ENCODE measurements around the gene PRICKLE2. TPM values are rescaled to one million over a fixed set of nuclear protein-coding genes. Genes with fewer than 3 reads are reported as not detected.

The PRICKLE2 gene
- total RNA-seq, 1 experiment from 2014 or later, result not detected

DNA sequence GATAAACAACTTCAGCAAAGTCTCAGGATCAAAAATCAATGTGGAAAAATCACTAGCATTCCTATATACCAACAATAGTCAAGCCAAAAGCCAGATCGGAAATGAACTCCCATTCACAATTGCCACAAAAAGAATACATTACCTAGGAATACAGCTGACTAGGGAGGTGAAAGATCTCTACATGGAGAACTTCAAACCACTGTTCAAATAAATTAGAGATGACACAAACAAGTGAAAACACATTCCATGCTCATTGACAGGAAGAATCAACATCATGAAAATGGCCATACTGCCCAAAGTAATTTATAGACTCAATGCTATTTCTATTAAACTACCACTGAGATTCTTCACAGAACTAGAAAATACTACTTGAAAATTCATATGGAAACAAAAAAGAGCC, 107.8 kb downstream of the PRICKLE2 start:
- no TSS peak for BruUV-seq (replicated peaks)
- intact Hi-C loops (cut with micrococcal nuclease; ENCODE audit: unreplicated experiment), result no loop called here
- ChIA-PET POLR2A (ENCODE audit: low non-redundant PET) (no interaction called here), CTCF (no interaction called here)
- Histone ChIP-seq H3K27me3 (replicated peaks; ENCODE audit: insufficient read depth, low read depth, low read length, poor library complexity) (peaks cover 7% of the 10 kb centered on the region), H3K27ac (ENCODE audit: low read depth, low read length, poor library complexity, severe bottlenecking) (no peak overlapping the region), H3K36me3 (ENCODE audit: insufficient read depth, low read length, poor library complexity, severe bottlenecking) (no peaks in the 10 kb centered on the region), H3K9me3 (ENCODE audit: low read depth, low read length, poor library complexity, severe bottlenecking) (no peaks in the 10 kb centered on the region), H3K4me3 (ENCODE audit: low read depth, low read length, poor library complexity, severe bottlenecking) (no peak overlapping the region), H3K4me1 (ENCODE audit: insufficient read depth, low read length, poor library complexity, severe bottlenecking) (no peaks in the 10 kb centered on the region)
- TF ChIP-seq, protein P1, sequence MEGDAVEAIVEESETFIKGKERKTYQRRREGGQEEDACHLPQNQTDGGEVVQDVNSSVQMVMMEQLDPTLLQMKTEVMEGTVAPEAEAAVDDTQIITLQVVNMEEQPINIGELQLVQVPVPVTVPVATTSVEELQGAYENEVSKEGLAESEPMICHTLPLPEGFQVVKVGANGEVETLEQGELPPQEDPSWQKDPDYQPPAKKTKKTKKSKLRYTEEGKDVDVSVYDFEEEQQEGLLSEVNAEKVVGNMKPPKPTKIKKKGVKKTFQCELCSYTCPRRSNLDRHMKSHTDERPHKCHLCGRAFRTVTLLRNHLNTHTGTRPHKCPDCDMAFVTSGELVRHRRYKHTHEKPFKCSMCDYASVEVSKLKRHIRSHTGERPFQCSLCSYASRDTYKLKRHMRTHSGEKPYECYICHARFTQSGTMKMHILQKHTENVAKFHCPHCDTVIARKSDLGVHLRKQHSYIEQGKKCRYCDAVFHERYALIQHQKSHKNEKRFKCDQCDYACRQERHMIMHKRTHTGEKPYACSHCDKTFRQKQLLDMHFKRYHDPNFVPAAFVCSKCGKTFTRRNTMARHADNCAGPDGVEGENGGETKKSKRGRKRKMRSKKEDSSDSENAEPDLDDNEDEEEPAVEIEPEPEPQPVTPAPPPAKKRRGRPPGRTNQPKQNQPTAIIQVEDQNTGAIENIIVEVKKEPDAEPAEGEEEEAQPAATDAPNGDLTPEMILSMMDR (conservative IDR thresholded peaks at IDR 0.05; ENCODE audit: low read depth, low read length), result no peak
- TF ChIP-seq EZH2 (IDR thresholded peaks at IDR 0.05; ENCODE audit: borderline replicate concordance, low read depth, low read length, poor library complexity, severe bottlenecking), result no peak
- DNase-seq (ENCODE audit: low spot score), result no peak

DNA sequence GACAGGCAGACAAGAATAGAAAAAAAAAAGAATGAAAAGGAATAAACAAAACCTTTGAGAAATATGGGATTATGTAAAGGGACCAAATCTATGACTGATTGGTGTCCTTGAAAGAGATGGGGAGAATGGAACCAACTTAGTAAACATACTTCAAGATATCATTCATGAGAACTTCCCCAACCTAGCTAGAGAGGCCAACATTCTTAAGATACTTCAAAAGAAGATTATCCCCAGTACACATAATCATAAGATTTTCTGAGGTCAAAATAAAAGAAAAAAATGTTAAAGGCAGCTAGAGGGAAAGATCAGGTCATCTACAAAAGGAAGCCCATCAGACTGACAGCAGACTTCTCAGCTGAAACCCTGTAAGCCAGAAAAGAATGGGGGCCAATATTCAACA, 110.6 kb downstream of the PRICKLE2 start:
- CTCF ChIA-PET, result no interaction called here
- no peak for TF ChIP-seq EZH2 (IDR thresholded peaks at IDR 0.05; ENCODE audit: borderline replicate concordance, low read depth, low read length, poor library complexity, severe bottlenecking)
- H3K4me3 ChIP-seq (ENCODE audit: low read depth, low read length, poor library complexity, severe bottlenecking), result no peak overlapping the region
- no peak for DNase-seq (ENCODE audit: low spot score)
- H3K27ac ChIP-seq (ENCODE audit: low read depth, low read length, poor library complexity, severe bottlenecking), result no peak overlapping the region
- intact Hi-C loops (cut with micrococcal nuclease; ENCODE audit: unreplicated experiment), result no loop called here
- H3K36me3 ChIP-seq (ENCODE audit: insufficient read depth, low read length, poor library complexity, severe bottlenecking), result no peaks in the 10 kb centered on the region
- POLR2A ChIA-PET (ENCODE audit: low non-redundant PET), result no interaction called here
- H3K4me1 ChIP-seq (ENCODE audit: insufficient read depth, low read length, poor library complexity, severe bottlenecking), result no peaks in the 10 kb centered on the region
- H3K9me3 ChIP-seq (ENCODE audit: low read depth, low read length, poor library complexity, severe bottlenecking), result no peaks in the 10 kb centered on the region
- no peaks in the 10 kb centered on the region for H3K27me3 ChIP-seq (replicated peaks; ENCODE audit: insufficient read depth, low read depth, low read length, poor library complexity)
- BruUV-seq (replicated peaks), result no TSS peak

DNA sequence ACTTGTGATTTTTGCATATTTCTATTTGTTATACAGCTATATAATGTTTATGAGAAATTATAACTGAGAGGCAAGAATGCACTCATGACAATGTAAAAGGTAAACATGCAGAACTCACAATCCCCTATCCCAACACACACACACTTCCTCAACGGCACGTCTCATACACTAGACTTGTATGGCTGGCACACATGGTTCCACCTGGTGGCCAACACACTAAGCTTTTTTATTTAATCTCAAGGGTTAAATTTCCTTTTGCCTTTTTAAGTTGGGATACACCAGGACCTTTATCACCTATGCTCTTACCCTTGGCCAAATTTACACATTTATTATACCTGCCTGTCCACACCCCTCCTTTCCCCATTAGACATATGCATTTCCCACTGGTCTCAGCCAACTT, 113.4 kb downstream of the PRICKLE2 start:
- Histone ChIP-seq H3K9me3 (ENCODE audit: low read depth, low read length, poor library complexity, severe bottlenecking) (no peaks in the 10 kb centered on the region), H3K27me3 (replicated peaks; ENCODE audit: insufficient read depth, low read depth, low read length, poor library complexity) (no peaks in the 10 kb centered on the region), H3K27ac (ENCODE audit: low read depth, low read length, poor library complexity, severe bottlenecking) (no peak overlapping the region), H3K4me1 (ENCODE audit: insufficient read depth, low read length, poor library complexity, severe bottlenecking) (no peaks in the 10 kb centered on the region), H3K4me3 (ENCODE audit: low read depth, low read length, poor library complexity, severe bottlenecking) (no peak overlapping the region), H3K36me3 (ENCODE audit: insufficient read depth, low read length, poor library complexity, severe bottlenecking) (no peaks in the 10 kb centered on the region)
- no peak for DNase-seq (ENCODE audit: low spot score)
- intact Hi-C loops (cut with micrococcal nuclease; ENCODE audit: unreplicated experiment), result no loop called here
- no peak for TF ChIP-seq EZH2 (IDR thresholded peaks at IDR 0.05; ENCODE audit: borderline replicate concordance, low read depth, low read length, poor library complexity, severe bottlenecking)
- TF ChIP-seq, protein P1 (conservative IDR thresholded peaks at IDR 0.05; ENCODE audit: low read depth, low read length), result 0 out of 2 replicates have a peak, but pooled peaks have one; percentile 15
- BruUV-seq (replicated peaks), result no TSS peak
- POLR2A ChIA-PET (ENCODE audit: low non-redundant PET), result no interaction called here
- CTCF ChIA-PET, result no interaction called here

DNA sequence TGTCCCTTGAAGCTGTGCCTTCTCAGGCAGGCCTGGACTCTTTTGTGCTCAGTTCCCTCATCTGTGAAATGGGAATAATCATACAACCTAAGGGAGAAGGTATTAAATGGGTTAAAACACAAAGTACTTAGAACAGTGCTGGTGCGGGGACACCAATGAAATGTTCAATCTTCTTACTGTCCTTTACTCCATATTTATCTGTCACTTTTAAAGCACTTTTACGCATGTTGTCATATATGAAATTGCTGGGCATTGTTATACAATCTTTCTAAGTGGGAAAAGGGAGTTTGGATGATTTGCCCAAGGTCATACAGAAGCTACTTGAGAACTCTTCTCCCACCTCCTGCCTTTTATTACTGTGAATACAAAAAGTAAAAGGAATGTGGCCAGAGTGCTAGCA, 114.2 kb downstream of the PRICKLE2 start:
- POLR2A ChIA-PET (ENCODE audit: low non-redundant PET), result no interaction called here
- no peaks in the 10 kb centered on the region for H3K9me3 ChIP-seq (ENCODE audit: low read depth, low read length, poor library complexity, severe bottlenecking)
- no peaks in the 10 kb centered on the region for H3K27me3 ChIP-seq (replicated peaks; ENCODE audit: insufficient read depth, low read depth, low read length, poor library complexity)
- DNase-seq (ENCODE audit: low spot score), result no peak
- no peak for TF ChIP-seq EZH2 (IDR thresholded peaks at IDR 0.05; ENCODE audit: borderline replicate concordance, low read depth, low read length, poor library complexity, severe bottlenecking)
- TF ChIP-seq, protein P1 (conservative IDR thresholded peaks at IDR 0.05; ENCODE audit: low read depth, low read length), result no peak
- no peak overlapping the region for H3K27ac ChIP-seq (ENCODE audit: low read depth, low read length, poor library complexity, severe bottlenecking)
- H3K4me3 ChIP-seq (ENCODE audit: low read depth, low read length, poor library complexity, severe bottlenecking), result no peak overlapping the region
- no peaks in the 10 kb centered on the region for H3K36me3 ChIP-seq (ENCODE audit: insufficient read depth, low read length, poor library complexity, severe bottlenecking)
- BruUV-seq (replicated peaks), result no TSS peak
- H3K4me1 ChIP-seq (ENCODE audit: insufficient read depth, low read length, poor library complexity, severe bottlenecking), result no peaks in the 10 kb centered on the region
- intact Hi-C loops (cut with micrococcal nuclease; ENCODE audit: unreplicated experiment), result no loop called here
- CTCF ChIA-PET, result no interaction called here

Data from A673 (cell line).